ENCODE results near the gene SEC31A.

Gene SEC31A

GRCh38 chr4:82790060-82790660 lies 100.8 kb downstream of the SEC31A start:
- TF ChIP-seq CTCF (IDR thresholded peaks at IDR 0.05; ENCODE audit: borderline replicate concordance, insufficient read depth, low read depth, low read length): no peak
- no peak overlapping the region for H3K4me3 ChIP-seq (ENCODE audit: low read depth, low read length)

- H3K4me3 ChIP-seq (ENCODE audit: low read depth, low read length): no peak overlapping the region
- no peak for TF ChIP-seq CTCF (IDR thresholded peaks at IDR 0.05; ENCODE audit: borderline replicate concordance, insufficient read depth, low read depth, low read length)
These were observed 101.8 kb downstream of the SEC31A start for GRCh38 chr4:82789025-82789776.

GRCh38 chr4:82787342-82787741 lies 103.6 kb downstream of the SEC31A start:
- no peak overlapping the region for H3K4me3 ChIP-seq (ENCODE audit: low read depth, low read length)
- no peak for TF ChIP-seq CTCF (IDR thresholded peaks at IDR 0.05; ENCODE audit: borderline replicate concordance, insufficient read depth, low read depth, low read length)

- H3K4me3 ChIP-seq (ENCODE audit: low read depth, low read length): no peak overlapping the region
- TF ChIP-seq CTCF (IDR thresholded peaks at IDR 0.05; ENCODE audit: borderline replicate concordance, insufficient read depth, low read depth, low read length): no peak
These were observed 104.1 kb downstream of the SEC31A start for GRCh38 chr4:82786828-82787227.

- H3K4me3 ChIP-seq (ENCODE audit: low read depth, low read length): no peak overlapping the region
- no peak for TF ChIP-seq CTCF (IDR thresholded peaks at IDR 0.05; ENCODE audit: borderline replicate concordance, insufficient read depth, low read depth, low read length)
These were observed 105.1 kb downstream of the SEC31A start for GRCh38 chr4:82785611-82786400.

- no peak overlapping the region for H3K4me3 ChIP-seq (ENCODE audit: low read depth, low read length)
These were observed 106.0 kb downstream of the SEC31A start for GRCh38 chr4:82784681-82785610.

More at GRCh38 chr4:82784681-82785610, 106.0 kb downstream of the SEC31A start:
- TF ChIP-seq CTCF (IDR thresholded peaks at IDR 0.05; ENCODE audit: borderline replicate concordance, insufficient read depth, low read depth, low read length): no peak

Data from GM12875 (cell line).